Activated CD8-positive, alpha-beta T cell treated with anti-CD3 and anti-CD28 coated beads for 36 hours (primary cell): ENCODE data around the gene BBLN. TPM values are rescaled to one million over a fixed set of nuclear protein-coding genes. Genes with fewer than 3 reads are reported as not detected.

Experiments used
- ATAC-seq: fragments of 200-7000 bp; cut with Tn5 transposase; one replicate; pipeline ENCODE4 v1.10.0; 2021; ENCODE audit warnings: mild to moderate bottlenecking, moderate library complexity
- CTCF ChIA-PET: fragments of 350-600 bp; sonication (Branson Sonifier 250); formaldehyde crosslinking; loops from one replicate; lab custom pipeline; 2021; ENCODE audit warnings: antibody characterized with exemption; lab: Charles Lee
- POLR2A ChIA-PET: fragments of 350-600 bp; sonication (Branson Sonifier 250); formaldehyde crosslinking; loops from one replicate; lab custom pipeline; 2021; ENCODE audit warnings: antibody characterized with exemption; lab: Charles Lee
- DNase-seq: peaks from one replicate; pipeline ENCODE4 v3.0.0-alpha.2; 2020
- H3K27ac Mint-ChIP-seq: one replicate; pipeline ENCODE4 v1.8.0; 2021; ENCODE audit warnings: mild to moderate bottlenecking, mixed read lengths
- H3K27me3 Mint-ChIP-seq: one replicate; pipeline ENCODE4 v1.8.0; 2021; ENCODE audit warnings: mixed read lengths
- H3K36me3 Mint-ChIP-seq: one replicate; pipeline ENCODE4 v1.8.0; 2021; ENCODE audit warnings: low read depth, mixed read lengths
- H3K4me1 Mint-ChIP-seq: one replicate; pipeline ENCODE4 v1.8.0; 2021; ENCODE audit warnings: low read depth, mixed read lengths
- H3K4me3 Mint-ChIP-seq: one replicate; pipeline ENCODE4 v1.8.0; 2021; ENCODE audit warnings: mild to moderate bottlenecking, moderate library complexity, mixed read lengths
- H3K9me3 Mint-ChIP-seq: one replicate; pipeline ENCODE4 v1.8.0; 2021; ENCODE audit warnings: mixed read lengths
- CTCF ChIP-seq: fragments of 200-600 bp; IDR thresholded peaks from one replicate; pipeline ENCODE4 v1.8.0; 2022; ENCODE audit warnings: antibody characterized with exemption, mild to moderate bottlenecking
- intact Hi-C: fragments of 100-400 bp; cut with micrococcal nuclease; formaldehyde crosslinking; loops from one replicate; pipeline ENCODE4 v1.10.0; 2022
- total RNA-seq, 2 experiments: library from RNA; stranded (reverse); gene quantifications; one replicate each; pipeline ENCODE4 v1.2.3, GENCODE V29; 2021

The BBLN gene
- total RNA-seq, 2 experiments from 2014 or later: 127 to 132 TPM

- Mint-ChIP-seq H3K27me3 (no peaks in the 10 kb centered on the region), H3K9me3 (no peaks in the 10 kb centered on the region), H3K27ac (no peak overlapping the region), H3K36me3 (no peaks in the 10 kb centered on the region), H3K4me1 (no peaks in the 10 kb centered on the region), H3K4me3 (no peak overlapping the region)
- intact Hi-C loops: no loop called here
- no peak for DNase-seq
- no peak for ATAC-seq
- TF ChIP-seq CTCF: no peak
- CTCF ChIA-PET: no interaction called here
- POLR2A ChIA-PET: no interaction called here
Observed at GRCh38 chr9:128153060-128153946, 6.8 kb upstream of the BBLN start.

GRCh38 chr9:128153947-128154695 is 5.9 kb upstream of the BBLN start:
- no peaks in the 10 kb centered on the region for H3K9me3 Mint-ChIP-seq
- H3K4me1 Mint-ChIP-seq: no peaks in the 10 kb centered on the region
- H3K4me3 Mint-ChIP-seq: no peak overlapping the region
- intact Hi-C loops: no loop called here
- no peak overlapping the region for H3K27ac Mint-ChIP-seq
- TF ChIP-seq CTCF: no peak
- no peaks in the 10 kb centered on the region for H3K27me3 Mint-ChIP-seq
- ChIA-PET CTCF (no interaction called here), POLR2A (no interaction called here)
- no peaks in the 10 kb centered on the region for H3K36me3 Mint-ChIP-seq
- no peak for DNase-seq
- no peak for ATAC-seq

- no peak for TF ChIP-seq CTCF
- Mint-ChIP-seq H3K27me3 (no peaks in the 10 kb centered on the region), H3K9me3 (no peaks in the 10 kb centered on the region), H3K4me1 (peaks cover 5% of the 10 kb centered on the region), H3K36me3 (no peaks in the 10 kb centered on the region), H3K4me3 (no peak overlapping the region), H3K27ac (no peak overlapping the region)
- ChIA-PET POLR2A (no interaction called here), CTCF (interaction anchor here (0.7 to 1.5 kb wide), 3 partner anchors 28 to 99 kb away, joined by 3 to 4 read pairs (median 3); no protein-coding TSS in a partner anchor)
- intact Hi-C loops: no loop called here
- ATAC-seq (no peak), DNase-seq (no peak)
Observed at GRCh38 chr9:128155736-128156500, 4.1 kb upstream of the BBLN start.

GRCh38 chr9:128159522-128159783 is 612 bp upstream of the BBLN start:
- TF ChIP-seq CTCF: no peak
- H3K4me3 Mint-ChIP-seq: peak overlapping the region; percentile 71
- intact Hi-C loops: no loop called here
- CTCF ChIA-PET: interaction anchor here (0.7 to 2.7 kb wide), 5 partner anchors 9 to 44 kb away, joined by 3 to 10 read pairs (median 3); partner anchors contain the start of gene DNM1
- DNase-seq (peak; percentile 67), ATAC-seq (peak; percentile 21)
- H3K27ac Mint-ChIP-seq: peak overlapping the region; percentile 87
- H3K36me3 Mint-ChIP-seq: peaks cover 18% of the 10 kb centered on the region
- POLR2A ChIA-PET: interaction anchor here (0.6 to 1.7 kb wide), 5 partner anchors 9 to 356 kb away, joined by 3 to 9 read pairs (median 4); no protein-coding TSS in a partner anchor
- peaks cover 24% of the 10 kb centered on the region for H3K4me1 Mint-ChIP-seq
- no peaks in the 10 kb centered on the region for H3K9me3 Mint-ChIP-seq
- H3K27me3 Mint-ChIP-seq: no peaks in the 10 kb centered on the region
